Spleen (tissue), 7 donors: ENCODE data around the gene NUDT5.

Experiments
- POLR2A ChIP-seq, 3 donors: fragments of 450-650 bp; IDR thresholded peaks; one replicate each; pipeline ENCODE4 v1.5.1; 2017; ENCODE audit warnings: antibody characterized with exemption in 3 of 3, mild to moderate bottlenecking in 1 of 3
- POLR2AphosphoS5 ChIP-seq, 3 donors: sonication (generic); formaldehyde crosslinking; IDR thresholded peaks; one replicate each; pipeline ENCODE4 v1.5.1; 2017; ENCODE audit warnings: antibody characterized with exemption in 3 of 3
- TF ChIP-seq, protein P1 (sequence below), 11 experiments: fragments of 200-600 bp in 7 of 11; fragments of 450-650 bp in 4 of 11; sonication (generic) in 4 of 11; IDR thresholded peaks in 8 of 11; conservative IDR thresholded peaks in 3 of 11; 1 replicate in 7 of 11; 2 replicates in 4 of 11; pipeline versions ENCODE4 v1.4.0 to v1.8.0; 2016 to 2021; ENCODE audit warnings: antibody characterized with exemption in 11 of 11, inconsistent platforms in 4 of 11, mild to moderate bottlenecking in 1 of 11
- donor health status: DM: no; HTN: no; CAD: no; lungs with moderate emphysema.
- donor health status: DM: no; HTN: no; CAD: no.
- donor health status: DM: no; HTN: no; CAD: no.

DNA sequence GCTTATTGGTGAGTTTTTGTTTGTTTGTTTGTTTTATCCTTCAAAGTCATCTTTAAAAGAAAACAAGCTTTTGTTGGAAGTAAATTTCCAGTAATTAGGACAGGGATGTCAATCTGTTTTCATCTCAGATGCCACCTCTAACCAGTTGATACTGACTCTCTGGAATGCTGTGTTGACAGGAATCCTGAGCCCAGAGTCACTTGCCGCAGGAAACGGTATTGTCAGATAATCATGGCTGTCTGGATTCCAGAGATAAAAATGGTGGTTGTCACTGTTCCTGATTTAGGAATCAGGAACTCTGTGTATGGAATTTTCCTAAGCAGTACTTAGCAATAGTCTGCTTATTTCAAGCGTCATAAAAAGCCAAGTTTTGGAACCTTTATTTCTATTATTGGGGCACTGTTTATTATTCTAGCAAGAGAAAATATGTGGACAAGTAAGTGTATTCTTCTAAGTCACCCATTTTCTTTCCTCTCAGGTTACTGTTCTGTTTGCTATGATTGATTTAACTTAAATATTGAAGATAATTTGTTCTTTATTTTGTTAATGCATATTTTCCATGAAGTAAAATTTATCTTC lies 39.5 kb upstream of the NUDT5 start:
- TF ChIP-seq, protein P1, sequence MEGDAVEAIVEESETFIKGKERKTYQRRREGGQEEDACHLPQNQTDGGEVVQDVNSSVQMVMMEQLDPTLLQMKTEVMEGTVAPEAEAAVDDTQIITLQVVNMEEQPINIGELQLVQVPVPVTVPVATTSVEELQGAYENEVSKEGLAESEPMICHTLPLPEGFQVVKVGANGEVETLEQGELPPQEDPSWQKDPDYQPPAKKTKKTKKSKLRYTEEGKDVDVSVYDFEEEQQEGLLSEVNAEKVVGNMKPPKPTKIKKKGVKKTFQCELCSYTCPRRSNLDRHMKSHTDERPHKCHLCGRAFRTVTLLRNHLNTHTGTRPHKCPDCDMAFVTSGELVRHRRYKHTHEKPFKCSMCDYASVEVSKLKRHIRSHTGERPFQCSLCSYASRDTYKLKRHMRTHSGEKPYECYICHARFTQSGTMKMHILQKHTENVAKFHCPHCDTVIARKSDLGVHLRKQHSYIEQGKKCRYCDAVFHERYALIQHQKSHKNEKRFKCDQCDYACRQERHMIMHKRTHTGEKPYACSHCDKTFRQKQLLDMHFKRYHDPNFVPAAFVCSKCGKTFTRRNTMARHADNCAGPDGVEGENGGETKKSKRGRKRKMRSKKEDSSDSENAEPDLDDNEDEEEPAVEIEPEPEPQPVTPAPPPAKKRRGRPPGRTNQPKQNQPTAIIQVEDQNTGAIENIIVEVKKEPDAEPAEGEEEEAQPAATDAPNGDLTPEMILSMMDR (IDR thresholded peaks at IDR 0.05 in 8 of 11, conservative IDR thresholded peaks at IDR 0.05 in 3 of 11) = no peak
- TF ChIP-seq POLR2AphosphoS5 (IDR thresholded peaks at IDR 0.05) (no peak), POLR2A (IDR thresholded peaks at IDR 0.05) (no peak)
